Upper lobe of left lung (tissue), 6 donors: ENCODE measurements around the gene ATP6V1A. TPM values are rescaled to one million over a fixed set of nuclear protein-coding genes. Genes with fewer than 3 reads are reported as not detected.

Experiments used
- ATAC-seq, 2 donors: fragments of 200-7000 bp; cut with Tn5 transposase; one replicate each; pipeline ENCODE4 v1.9.1; 2022; ENCODE audit warnings: mild to moderate bottlenecking in 2 of 2, moderate library complexity in 2 of 2; ENCODE audit not compliant: low FRiP score in 2 of 2
- DNase-seq, 2 donors: peaks; one replicate each; pipeline ENCODE4 v3.0.0-alpha.2; 2019 to 2020
- H3K27ac ChIP-seq, 4 donors: fragments of 200-600 bp; sonication (generic); one replicate each; pipeline ENCODE4 v1.5.1; 2016 to 2019
- H3K27me3 ChIP-seq, 4 donors: fragments of 200-600 bp; sonication (generic); one replicate each; pipeline ENCODE4 v1.5.1; 2017 to 2019
- H3K36me3 ChIP-seq, 4 donors: fragments of 200-600 bp; sonication (generic); one replicate each; pipeline ENCODE4 v1.5.1; 2016 to 2019
- H3K4me1 ChIP-seq, 4 donors: fragments of 200-600 bp; sonication (generic); one replicate each; pipeline ENCODE4 v1.5.1; 2018 to 2019
- H3K4me3 ChIP-seq, 4 donors: fragments of 200-600 bp; sonication (generic); one replicate each; pipeline ENCODE4 v1.5.1; 2017 to 2019; ENCODE audit warnings: mild to moderate bottlenecking in 2 of 4, moderate library complexity in 1 of 4
- H3K9me3 ChIP-seq, 4 donors: fragments of 200-600 bp; sonication (generic); one replicate each; pipeline ENCODE4 v1.5.1; 2018 to 2019
- CTCF ChIP-seq, 6 experiments: fragments of 450-650 bp in 4 of 6; fragments of 200-600 bp in 2 of 6; sonication (generic) in 2 of 6; IDR thresholded peaks; one replicate each; pipeline ENCODE4 v1.5.1; 2016 to 2019; ENCODE audit warnings: antibody characterized with exemption in 6 of 6
- EP300 ChIP-seq, 4 donors: sonication (generic); formaldehyde crosslinking; IDR thresholded peaks; one replicate each; pipeline ENCODE4 v1.5.1; 2017; ENCODE audit warnings: antibody characterized with exemption in 4 of 4, control low read depth in 2 of 4
- POLR2A ChIP-seq, 4 donors: fragments of 450-650 bp; IDR thresholded peaks; one replicate each; pipeline ENCODE4 v1.5.1; 2016 to 2017; ENCODE audit warnings: antibody characterized with exemption in 4 of 4, mild to moderate bottlenecking in 2 of 4
- POLR2AphosphoS5 ChIP-seq, 2 donors: sonication (generic); formaldehyde crosslinking; IDR thresholded peaks; one replicate each; pipeline ENCODE4 v1.5.1; 2017; ENCODE audit warnings: antibody characterized with exemption in 2 of 2
- WGBS, 2 donors: methylation state at CpG; one replicate each; pipeline ENCODE4 v1.1.5; 2017 to 2018; 5-methylcytosine and 5-hydroxymethylcytosine counted together
- total RNA-seq, 6 donors: library from RNA; depleted of rRNA in 4 of 6; stranded (reverse); fragments of >200 nt in 4 of 6; gene quantifications; one replicate each; pipeline versions ENCODE4 v1.1.0 to v1.2.1, GENCODE V29; 2016 to 2021
- donor health status: DM: no; HTN: no; CAD: no; lungs with moderate emphysema.
- donor health status: DM: no; HTN: yes; CAD: no; lungs with severe emphysema.

Gene ATP6V1A
- total RNA-seq: 10 to 100 TPM; 17.9 to 94.8 (median 66.6) TPM

DNA sequence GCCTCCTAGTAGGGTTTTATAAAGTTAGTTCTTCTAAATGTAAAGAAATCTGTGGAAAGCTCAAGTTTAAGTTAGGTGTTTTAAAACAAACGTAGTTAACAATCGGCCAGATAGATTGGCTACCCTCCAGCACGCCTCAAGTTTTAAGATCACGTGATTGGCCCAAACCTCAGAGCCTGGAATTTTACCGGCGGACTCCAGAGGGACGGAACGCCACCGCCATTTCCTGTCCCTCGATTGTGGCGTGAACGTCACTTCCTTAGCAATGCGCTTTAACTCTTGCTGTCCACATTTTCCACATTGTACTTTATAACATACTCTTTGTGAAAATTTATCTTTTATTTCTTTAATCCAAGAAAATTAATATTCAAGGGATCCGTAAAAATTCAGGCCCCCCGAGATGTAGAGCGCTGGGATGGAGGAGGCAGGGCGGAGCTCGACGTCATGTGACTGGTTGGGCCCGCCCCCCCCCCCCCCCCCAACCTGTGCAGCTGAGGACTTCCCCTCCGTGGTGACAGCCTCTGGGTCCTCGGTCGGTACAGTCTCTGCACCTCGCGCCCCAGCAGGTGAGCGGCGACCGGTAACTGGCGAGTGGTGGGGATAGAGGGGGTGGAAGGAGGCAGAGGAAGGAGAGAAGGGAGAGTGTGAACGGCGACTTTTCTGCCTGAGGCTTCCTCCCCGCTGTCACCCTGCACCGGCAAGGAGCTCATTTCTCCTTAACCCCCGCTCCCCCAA, at the start of gene ATP6V1A:
Gene ATP6V1A, plus strand, starts transcription at position 488 of the 735 bp plus-strand sequence. CDS start 31,719 bp downstream, outside the sequence.
- TF ChIP-seq EP300 (IDR thresholded peaks at IDR 0.05) (no peak), POLR2AphosphoS5 (IDR thresholded peaks at IDR 0.05) (peak; percentile 16 to 86), POLR2A (IDR thresholded peaks at IDR 0.05) (peak in 3 of 4 donors; percentile 18 to 73 (median 37))
- 0 to 1% methylated on average over 30 to 34 of the region's 34 CpGs for WGBS, 2 donors
- Histone ChIP-seq H3K9me3 (no peaks in the 10 kb centered on the region), H3K36me3 (no peaks in the 10 kb centered on the region), H3K4me1 (peaks cover 35 to 49% (median 48%) of the 10 kb centered on the region in 4 donors), H3K4me3 (peak within 1 kb of the TSS; percentile 65 to 95 (median 86)), H3K27me3 (no peaks in the 10 kb centered on the region), H3K27ac (peak within 1 kb of the TSS; percentile 95 to 99 (median 98))
- ATAC-seq (peak; percentile 81 to 91), DNase-seq (peak; percentile 89 to 96)

GRCh38 chr3:113697500-113698090, 49.2 kb upstream of the ATP6V1A start:
- Histone ChIP-seq H3K27ac (peak overlapping the region; percentile 99 to 100 (median 99)), H3K27me3 (no peaks in the 10 kb centered on the region), H3K4me1 (peaks cover 9 to 37% (median 23%) of the 10 kb centered on the region in 4 donors), H3K36me3 (no peaks in the 10 kb centered on the region), H3K4me3 (peak overlapping the region; percentile 42 to 99 (median 96)), H3K9me3 (no peaks in the 10 kb centered on the region)
- DNase-seq: no peak
- ATAC-seq: peak in 1 of 2 donors; percentile 2
- TF ChIP-seq EP300 (IDR thresholded peaks at IDR 0.05) (no peak), POLR2AphosphoS5 (IDR thresholded peaks at IDR 0.05) (peak in 1 of 2 donors; percentile 5), POLR2A (IDR thresholded peaks at IDR 0.05) (no peak), CTCF (IDR thresholded peaks at IDR 0.05) (no peak)
- WGBS, 2 donors: 6 to 13% methylated on average over 8 to 10 of the region's 10 CpGs

DNA sequence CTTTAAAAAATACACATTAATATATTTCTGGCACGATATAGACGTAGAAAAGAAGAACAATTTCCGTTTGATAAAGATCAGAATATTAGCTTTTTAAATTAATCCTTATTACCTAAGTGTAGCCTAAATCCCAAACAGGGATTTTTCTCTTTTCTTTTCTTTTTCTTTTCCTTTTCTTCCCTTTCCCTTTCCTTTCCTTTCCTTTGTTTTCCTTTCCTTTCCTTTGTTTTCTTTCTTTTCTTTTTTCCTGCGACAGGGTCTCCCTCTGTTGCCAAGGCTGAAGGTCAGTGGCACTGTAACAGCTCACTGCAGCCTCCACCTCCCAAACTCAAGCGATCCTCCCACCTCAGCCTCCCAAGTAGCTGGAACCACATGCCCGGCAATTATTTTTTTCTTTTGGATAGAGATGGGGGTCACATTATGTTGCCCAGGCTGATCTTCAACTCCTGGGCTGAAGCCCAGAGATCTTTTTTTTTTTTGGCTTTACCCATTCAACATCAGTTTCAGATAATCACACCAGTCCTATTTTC, 48.6 kb upstream of the ATP6V1A start:
- H3K27ac ChIP-seq: peak overlapping the region in 1 of 4 donors; percentile 100
- DNase-seq (no peak), ATAC-seq (no peak)
- H3K9me3 ChIP-seq: no peaks in the 10 kb centered on the region
- H3K4me3 ChIP-seq: peak overlapping the region in 2 of 4 donors; percentile 39 to 92
- WGBS, 2 donors: 70 to 71% methylated on average over 6 of the region's 6 CpGs
- H3K36me3 ChIP-seq: no peaks in the 10 kb centered on the region
- no peak for TF ChIP-seq POLR2AphosphoS5 (IDR thresholded peaks at IDR 0.05)
- no peak for TF ChIP-seq EP300 (IDR thresholded peaks at IDR 0.05)
- TF ChIP-seq CTCF (IDR thresholded peaks at IDR 0.05): no peak
- TF ChIP-seq POLR2A (IDR thresholded peaks at IDR 0.05): no peak
- H3K27me3 ChIP-seq: no peaks in the 10 kb centered on the region
- peaks cover 9 to 37% (median 23%) of the 10 kb centered on the region in 4 donors for H3K4me1 ChIP-seq

DNA sequence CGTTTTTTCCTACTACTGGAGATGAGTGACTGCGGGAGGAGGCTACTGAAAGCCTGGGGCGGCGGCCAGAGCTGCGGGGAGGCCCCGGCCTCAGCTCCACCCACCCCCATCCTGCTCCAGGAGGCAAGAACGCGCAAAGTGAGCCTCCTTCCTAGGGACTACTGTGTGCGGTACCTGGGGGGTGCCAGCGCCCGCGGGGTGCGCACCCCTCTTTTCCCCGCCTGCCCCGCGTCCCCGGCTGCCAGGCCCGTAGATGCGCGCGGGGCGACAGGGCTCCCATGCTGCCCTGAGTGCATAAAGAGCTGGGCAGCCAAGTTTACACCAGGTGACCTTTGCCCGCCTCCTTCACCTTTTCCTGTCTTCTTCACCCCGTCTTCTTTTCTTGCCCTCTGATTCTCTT, 47.9 kb upstream of the ATP6V1A start:
- Histone ChIP-seq H3K9me3 (no peaks in the 10 kb centered on the region), H3K36me3 (no peaks in the 10 kb centered on the region), H3K27ac (peak overlapping the region in 2 of 4 donors; percentile 4 to 21), H3K4me1 (peaks cover 9 to 37% (median 21%) of the 10 kb centered on the region in 4 donors), H3K4me3 (peak overlapping the region in 3 of 4 donors; percentile 29 to 92 (median 39)), H3K27me3 (no peaks in the 10 kb centered on the region)
- ATAC-seq (no peak), DNase-seq (peak; percentile 42 to 84)
- WGBS, 2 donors: 19 to 53% methylated on average over 15 to 23 of the region's 24 CpGs
- TF ChIP-seq POLR2AphosphoS5 (IDR thresholded peaks at IDR 0.05) (no peak), POLR2A (IDR thresholded peaks at IDR 0.05) (no peak)

DNA sequence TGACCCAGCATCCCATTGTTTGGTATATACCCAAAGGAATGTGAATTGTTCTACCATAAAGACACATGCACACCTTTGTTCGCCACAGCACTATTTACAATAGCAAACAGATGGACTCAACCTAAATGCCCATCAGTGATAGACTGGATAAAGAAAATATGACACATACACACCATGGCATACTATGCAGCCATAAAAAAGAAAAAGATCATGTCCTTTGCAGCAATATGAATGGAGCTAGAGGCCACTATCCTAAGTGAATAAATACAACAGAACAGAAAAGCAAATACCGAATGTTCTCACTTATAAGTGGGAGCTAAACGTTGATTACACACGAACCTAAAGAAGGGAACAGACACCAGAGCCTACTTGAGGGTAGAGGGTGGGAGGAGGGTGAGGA, 39.0 kb upstream of the ATP6V1A start:
- ATAC-seq (no peak), DNase-seq (no peak)
- Histone ChIP-seq H3K27me3 (no peaks in the 10 kb centered on the region), H3K9me3 (no peaks in the 10 kb centered on the region), H3K4me3 (no peak overlapping the region), H3K36me3 (no peaks in the 10 kb centered on the region), H3K4me1 (no peaks in the 10 kb centered on the region), H3K27ac (no peak overlapping the region)
- TF ChIP-seq POLR2A (IDR thresholded peaks at IDR 0.05) (no peak), CTCF (IDR thresholded peaks at IDR 0.05) (no peak), POLR2AphosphoS5 (IDR thresholded peaks at IDR 0.05) (no peak), EP300 (IDR thresholded peaks at IDR 0.05) (no peak)
- 84 to 92% methylated on average over 4 of the region's 4 CpGs for WGBS, 2 donors
